Fibroblast of gingiva (primary cell): ENCODE data around the gene OGDH.
"Not testable (repeated sequence)": the region's sequence is repeated elsewhere in the genome, so short reads cannot be mapped to it uniquely, and the experiment has no call there.

Source experiments
- DNase-seq: peaks from one replicate; pipeline ENCODE4 v3.0.0-alpha.2; 2011; ENCODE audit warnings: low read depth

OGDH gene

GRCh38 chr7:44606341-44607140, at the start of gene OGDH:
OGDH (plus strand) TSS chr7:44606627; CDS start chr7:44624344, 17,717 bp downstream.
- peak; percentile 98 for DNase-seq

- DNase-seq: no peak
Observed at GRCh38 chr7:44557485-44557884, 48.9 kb upstream of the OGDH start.

GRCh38 chr7:44559485-44559884, 46.9 kb upstream of the OGDH start:
- no peak for DNase-seq

- no peak for DNase-seq
Observed at GRCh38 chr7:44561481-44561880, 44.9 kb upstream of the OGDH start.

- no peak for DNase-seq
Observed at GRCh38 chr7:44561962-44562621, 44.3 kb upstream of the OGDH start.

- not testable (repeated sequence) for DNase-seq
Observed at GRCh38 chr7:44562622-44562962, 43.8 kb upstream of the OGDH start.

GRCh38 chr7:44563171-44563679, 43.2 kb upstream of the OGDH start:
- DNase-seq: no peak

- no peak for DNase-seq
Observed at GRCh38 chr7:44564606-44565005, 41.8 kb upstream of the OGDH start.

- DNase-seq: peak; percentile 38
Observed at GRCh38 chr7:44565097-44565794, 41.2 kb upstream of the OGDH start.

- DNase-seq: no peak
Observed at GRCh38 chr7:44565795-44566559, 40.5 kb upstream of the OGDH start.

- DNase-seq: no peak
Observed at GRCh38 chr7:44566680-44567079, 39.7 kb upstream of the OGDH start.

GRCh38 chr7:44567884-44568283, 38.5 kb upstream of the OGDH start:
- DNase-seq: no peak

- no peak for DNase-seq
Observed at GRCh38 chr7:44568771-44569560, 37.5 kb upstream of the OGDH start.

- DNase-seq: no peak
Observed at GRCh38 chr7:44569959-44570358, 36.5 kb upstream of the OGDH start.

GRCh38 chr7:44572771-44573170, 33.7 kb upstream of the OGDH start:
- no peak for DNase-seq

- DNase-seq: peak; percentile 93
Observed at GRCh38 chr7:44573464-44574286, 32.8 kb upstream of the OGDH start, which contains the start of gene DDX56. DDX56 (minus strand) TSS chr7:44573908; CDS start chr7:44573895, 13 bp downstream.

- no peak for DNase-seq
Observed at GRCh38 chr7:44574287-44574872, 32.0 kb upstream of the OGDH start.

- no peak for DNase-seq
Observed at GRCh38 chr7:44575054-44575453, 31.4 kb upstream of the OGDH start.

GRCh38 chr7:44576228-44576627, 30.2 kb upstream of the OGDH start:
- no peak for DNase-seq
